Transverse colon (tissue), 4 donors: ENCODE measurements around the gene MCUR1.

Experiments used
- CTCF ChIP-seq, 5 experiments: fragments of 200-600 bp in 3 of 5; fragments of 450-650 bp in 2 of 5; sonication (generic) in 3 of 5; IDR thresholded peaks; 1 replicate in 2 of 5; 2 replicates in 3 of 5; pipeline ENCODE4 v1.5.1; 2016 to 2017; ENCODE audit warnings: antibody characterized with exemption in 5 of 5, inconsistent platforms in 3 of 5, mild to moderate bottlenecking in 2 of 5, moderate library complexity in 1 of 5
- EP300 ChIP-seq: sonication (generic); formaldehyde crosslinking; IDR thresholded peaks from one replicate; pipeline ENCODE4 v1.6.1; 2017; ENCODE audit warnings: antibody characterized with exemption, low read depth
- POLR2A ChIP-seq: fragments of 450-650 bp; IDR thresholded peaks from one replicate; pipeline ENCODE4 v1.6.1; 2016; ENCODE audit warnings: antibody characterized with exemption, mild to moderate bottlenecking, moderate library complexity
- POLR2AphosphoS5 ChIP-seq, 3 donors: sonication (generic); formaldehyde crosslinking; IDR thresholded peaks; one replicate each; pipeline ENCODE4 v1.6.1; 2016; ENCODE audit warnings: antibody characterized with exemption in 3 of 3

GRCh38 chr6:13769034-13769654 lies 45.2 kb downstream of the MCUR1 start:
- no peak for TF ChIP-seq CTCF (IDR thresholded peaks at IDR 0.05)
- no peak for TF ChIP-seq POLR2AphosphoS5 (IDR thresholded peaks at IDR 0.05)
- TF ChIP-seq POLR2A = no peak
- no peak for TF ChIP-seq EP300
